A549 (cell line): ENCODE data around the gene OPCML. TPM values are rescaled to one million over a fixed set of nuclear protein-coding genes. Genes with fewer than 3 reads are reported as not detected.

Experiments
- ATAC-seq, 2 experiments: fragments of 200-7000 bp in 1 of 2; fragments of >200 bp in 1 of 2; cut with Nextera tagmentation in 1 of 2; cut with Tn5 transposase in 1 of 2; 3 replicates each; pipeline versions ENCODE4 v1.8.0 to v1.9.1; 2018 to 2020; ENCODE audit warnings: mild to moderate bottlenecking in 1 of 2, moderate library complexity in 1 of 2
- CTCF ChIA-PET: fragments of 300-600 bp; sonication (Branson Sonifier 250); formaldehyde crosslinking; extraction: SDS; loops from one replicate; lab custom pipeline; 2021; ENCODE audit warnings: antibody characterized with exemption, inconsistent platforms; lab: Yijun Ruan, JAX
- POLR2A ChIA-PET: fragments of 350-600 bp; formaldehyde crosslinking; extraction: SDS; loops from one replicate; lab custom pipeline; 2021; ENCODE audit warnings: antibody characterized with exemption, inconsistent platforms; lab: Yijun Ruan, JAX
- DNase-seq, 2 experiments: peaks; one replicate each; pipeline versions ENCODE4 v3.0.0 to v3.0.0-alpha.2; 2011 to 2016; ENCODE audit warnings: low read depth in 1 of 2, low spot score in 1 of 2
- FAIRE-seq: peaks from 2 replicates; lab custom pipeline; 2011; peaks lifted over from hg19 to GRCh38; lab: Jason Lieb, UNC
- H3K27ac ChIP-seq, 2 experiments: fragments of >200 bp; sonication (Bioruptor Twin); formaldehyde crosslinking; 3 replicates each; pipeline ENCODE4 v1.5.1; 2016 to 2017
- H3K4me1 ChIP-seq: fragments of >200 bp; sonication (Bioruptor Twin); formaldehyde crosslinking; 3 replicates; pipeline ENCODE4 v1.6.1; 2016
- H3K4me2 ChIP-seq: fragments of >200 bp; sonication (Bioruptor Twin); formaldehyde crosslinking; 3 replicates; pipeline ENCODE4 v1.6.1; 2016
- H3K4me3 ChIP-seq: fragments of >200 bp; sonication (Bioruptor Twin); formaldehyde crosslinking; 3 replicates; pipeline ENCODE4 v1.5.1; 2016
- H3K9me3 ChIP-seq: fragments of >200 bp; sonication (Bioruptor Twin); formaldehyde crosslinking; 3 replicates; pipeline ENCODE4 v1.6.1; 2016
- BHLHE40 ChIP-seq: IDR thresholded peaks from 2 replicates; pipeline ENCODE4 v1.6.1; 2012; ENCODE audit warnings: low read depth, low read length, inconsistent platforms
- CHD2 ChIP-seq: fragments of 150-350 bp; IDR thresholded peaks from 2 replicates; pipeline ENCODE4 v1.6.1; 2014; ENCODE audit warnings: low read length; ENCODE audit not compliant: partially characterized antibody
- E2F6 ChIP-seq: IDR thresholded peaks from 2 replicates; pipeline ENCODE4 v1.6.1; 2012; ENCODE audit warnings: low read depth, borderline replicate concordance
- EHMT2 ChIP-seq: fragments of 200-600 bp; sonication (generic); IDR thresholded peaks from 2 replicates; pipeline ENCODE4 v1.6.1; 2016; ENCODE audit warnings: antibody characterized with exemption, low read depth, mild to moderate bottlenecking, moderate library complexity
- EP300 ChIP-seq, 2 experiments: fragments of >200 bp; sonication (Bioruptor Twin); formaldehyde crosslinking; IDR thresholded peaks; 2 replicates in 1 of 2; 3 replicates in 1 of 2; pipeline ENCODE4 v1.6.1; 2016 to 2017
- ESRRA ChIP-seq: fragments of 150-350 bp; IDR thresholded peaks from 2 replicates; pipeline ENCODE4 v1.6.1; 2014; ENCODE audit warnings: mild to moderate bottlenecking, low read length, borderline replicate concordance
- FOSL2 ChIP-seq, 2 experiments: fragments of 450-650 bp in 1 of 2; fragments of >200 bp in 1 of 2; sonication (Bioruptor Twin) in 1 of 2; formaldehyde crosslinking; IDR thresholded peaks; 2 replicates each; pipeline versions ENCODE4 v1.5.0 to v1.6.1; 2016 to 2020; ENCODE audit warnings: mild to moderate bottlenecking in 1 of 2, moderate library complexity in 1 of 2
- GATA3 ChIP-seq: IDR thresholded peaks from 2 replicates; pipeline ENCODE4 v1.6.1; 2012; ENCODE audit warnings: borderline replicate concordance
- HEYL ChIP-seq: fragments of 250-450 bp; sonication (Bioruptor Pico); IDR thresholded peaks from 2 replicates; pipeline ENCODE4 v1.8.0; 2021; ENCODE audit warnings: mild to moderate bottlenecking, moderate library complexity
- HMGXB4 ChIP-seq: fragments of 250-450 bp; sonication (Bioruptor Pico); IDR thresholded peaks from 2 replicates; pipeline ENCODE4 v1.5.0; 2021; ENCODE audit warnings: mild to moderate bottlenecking, moderate library complexity, borderline replicate concordance
- HOXB13 ChIP-seq: fragments of 250-450 bp; sonication (Bioruptor Pico); IDR thresholded peaks from 2 replicates; pipeline ENCODE4 v1.5.0; 2020; ENCODE audit warnings: low read depth, mild to moderate bottlenecking, moderate library complexity
- KDM5A ChIP-seq: fragments of 200-600 bp; sonication (generic); IDR thresholded peaks from 2 replicates; pipeline ENCODE4 v1.6.1; 2016; ENCODE audit warnings: antibody characterized with exemption, mild to moderate bottlenecking
- MAX ChIP-seq: IDR thresholded peaks from 2 replicates; pipeline ENCODE4 v1.6.1; 2012
- MYC ChIP-seq: IDR thresholded peaks from 2 replicates; pipeline ENCODE4 v1.6.1; 2012; ENCODE audit warnings: mild to moderate bottlenecking, inconsistent platforms, low read length, improper control_type of control experiment, borderline replicate concordance
- NR3C1 ChIP-seq: fragments of >200 bp; sonication (Bioruptor Twin); formaldehyde crosslinking; IDR thresholded peaks from 3 replicates; pipeline ENCODE4 v1.6.1; 2017
- PBX3 ChIP-seq: IDR thresholded peaks from 2 replicates; pipeline ENCODE4 v1.6.1; 2012
- PHF8 ChIP-seq: fragments of 200-600 bp; sonication (generic); IDR thresholded peaks from 2 replicates; pipeline ENCODE4 v1.6.1; 2016; ENCODE audit warnings: low read depth, mild to moderate bottlenecking, antibody characterized with exemption, moderate library complexity, borderline replicate concordance
- POLR2A ChIP-seq: IDR thresholded peaks from 2 replicates; pipeline ENCODE4 v1.6.1; 2012; ENCODE audit warnings: mild to moderate bottlenecking, low read length
- RAD21 ChIP-seq, 2 experiments: fragments of >200 bp in 1 of 2; sonication (Bioruptor Twin) in 1 of 2; formaldehyde crosslinking in 1 of 2; IDR thresholded peaks in 1 of 2; conservative IDR thresholded peaks in 1 of 2; 2 replicates in 1 of 2; 3 replicates in 1 of 2; pipeline ENCODE4 v1.6.1; 2012 to 2018; ENCODE audit warnings: inconsistent platforms in 1 of 2
- RARB ChIP-seq: fragments of 250-450 bp; sonication (Bioruptor Pico); IDR thresholded peaks from 2 replicates; pipeline ENCODE4 v1.8.0; 2021; ENCODE audit warnings: mild to moderate bottlenecking, moderate library complexity
- RNF2 ChIP-seq: fragments of 200-600 bp; sonication (generic); IDR thresholded peaks from 2 replicates; pipeline ENCODE4 v1.6.1; 2016; ENCODE audit warnings: low read depth, mild to moderate bottlenecking, antibody characterized with exemption, moderate library complexity, borderline replicate concordance
- SREBF2 ChIP-seq: fragments of 450-650 bp; IDR thresholded peaks from 2 replicates; pipeline ENCODE4 v1.6.1; 2014; ENCODE audit warnings: mild to moderate bottlenecking, moderate library complexity
- TFCP2L1 ChIP-seq: fragments of 250-450 bp; sonication (Bioruptor Pico); IDR thresholded peaks from 2 replicates; pipeline ENCODE4 v1.5.0; 2021; ENCODE audit warnings: mild to moderate bottlenecking
- USF2 ChIP-seq: fragments of 450-650 bp; IDR thresholded peaks from 2 replicates; pipeline ENCODE4 v1.6.1; 2014; ENCODE audit warnings: antibody characterized with exemption
- ZC3H11A ChIP-seq: fragments of 450-650 bp; IDR thresholded peaks from 2 replicates; pipeline ENCODE4 v1.6.1; 2014; ENCODE audit warnings: antibody characterized with exemption, mild to moderate bottlenecking
- ZFP36 ChIP-seq: fragments of 450-650 bp; IDR thresholded peaks from 2 replicates; pipeline ENCODE4 v1.6.1; 2014; ENCODE audit warnings: borderline replicate concordance; ENCODE audit not compliant: partially characterized antibody
- ZNF302 ChIP-seq: fragments of 250-450 bp; sonication (Bioruptor Pico); IDR thresholded peaks from 2 replicates; pipeline ENCODE4 v1.9.0; 2021; ENCODE audit warnings: inconsistent platforms, mild to moderate bottlenecking, moderate library complexity
- ZSCAN20 ChIP-seq: fragments of 250-450 bp; sonication (Bioruptor Pico); IDR thresholded peaks from 2 replicates; pipeline ENCODE4 v1.8.0; 2022; ENCODE audit warnings: mild to moderate bottlenecking, moderate library complexity
- WGBS: methylation state at CpG from one replicate; pipeline ENCODE4 v1.1.6; 2017; ENCODE audit errors: missing lambda C conversion rate; 5-methylcytosine and 5-hydroxymethylcytosine counted together
- polyA plus RNA-seq, 4 experiments: library from polyadenylated mRNA; depleted of rRNA in 3 of 4; stranded (reverse); fragments of >200 nt; fragmentation: RNase III in 1 of 4; extraction: RNeasy Plus Mini Kit Qiagen cat#74134 plus additional on column Dnase treatment in 1 of 4; gene quantifications; 2 replicates in 3 of 4; 3 replicates in 1 of 4; pipeline ENCODE4 v1.2.3, GENCODE V29; 2011 to 2017

The OPCML gene
- polyA plus RNA-seq, 2 of the 4 experiments (the other 2 are of a cell fraction), result not detected

GRCh38 chr11:132999031-132999430 is 533.3 kb downstream of the OPCML start:
- ATAC-seq (no peak), FAIRE-seq (no peak)
- Histone ChIP-seq H3K4me1 (no peaks in the 10 kb centered on the region), H3K4me3 (no peak overlapping the region), H3K4me2 (no peak overlapping the region), H3K27ac (no peak overlapping the region)
- CTCF ChIA-PET, result no interaction called here
- POLR2A ChIA-PET, result no interaction called here
- 5% methylated on average over 4 of the region's 5 CpGs for WGBS
- no peak for TF ChIP-seq GATA3
- no peak for TF ChIP-seq POLR2A
- no peak for TF ChIP-seq HOXB13 (CRISPR knock-in tag)
- TF ChIP-seq CHD2, result no peak
- no peak for TF ChIP-seq EHMT2
- TF ChIP-seq RNF2, result no peak
- TF ChIP-seq ZFP36, result no peak
- TF ChIP-seq PBX3, result no peak
- TF ChIP-seq TFCP2L1 (CRISPR knock-in tag), result no peak
- no peak for TF ChIP-seq E2F6
- TF ChIP-seq USF2, result no peak
- no peak for TF ChIP-seq ZNF302 (CRISPR knock-in tag)
- TF ChIP-seq ZSCAN20 (CRISPR knock-in tag), result no peak
- TF ChIP-seq PHF8, result no peak
- TF ChIP-seq HMGXB4 (CRISPR knock-in tag), result no peak
- no peak for TF ChIP-seq ESRRA
- no peak for TF ChIP-seq BHLHE40
- TF ChIP-seq HEYL (CRISPR knock-in tag), result no peak
- TF ChIP-seq, all 56 proteins: peak for 0
- DNase-seq, result no peak
- H3K9me3 ChIP-seq, result no peaks in the 10 kb centered on the region

GRCh38 chr11:132997396-132997795 is 534.9 kb downstream of the OPCML start:
- Histone ChIP-seq H3K27ac (no peak overlapping the region), H3K4me2 (no peak overlapping the region), H3K9me3 (no peaks in the 10 kb centered on the region), H3K4me1 (no peaks in the 10 kb centered on the region), H3K4me3 (no peak overlapping the region)
- no peak for TF ChIP-seq RAD21 (conservative IDR thresholded peaks at IDR 0.05 in 1 of 2, IDR thresholded peaks at IDR 0.05 in 1 of 2)
- 0% methylated on average over 5 of the region's 5 CpGs for whole genome bisulfite sequencing
- ChIA-PET CTCF (interaction anchor here (0.5 kb wide), 1 partner anchor 28 kb away, joined by 3 read pairs; no protein-coding TSS in a partner anchor), POLR2A (no interaction called here)
- no peak for DNase-seq
- ATAC-seq, result no peak
- FAIRE-seq, result no peak

GRCh38 chr11:132994966-132995365 is 537.3 kb downstream of the OPCML start:
- Histone ChIP-seq H3K27ac (no peak overlapping the region), H3K4me3 (no peak overlapping the region), H3K4me2 (no peak overlapping the region), H3K4me1 (no peaks in the 10 kb centered on the region), H3K9me3 (no peaks in the 10 kb centered on the region)
- ChIA-PET POLR2A (no interaction called here), CTCF (no interaction called here)
- FAIRE-seq, result no peak
- 18% methylated on average over 6 of the region's 6 CpGs for WGBS
- DNase-seq, result no peak
- ATAC-seq, result no peak
- TF ChIP-seq ZSCAN20 (CRISPR knock-in tag) (no peak), NR3C1 (no peak), KDM5A (no peak), EP300 (IDR thresholded peaks at IDR 0.05) (no peak), SREBF2 (no peak), CHD2 (no peak), FOSL2 (IDR thresholded peaks at IDR 0.05) (no peak), FOSL2 (CRISPR knock-in tag; IDR thresholded peaks at IDR 0.05) (no peak), MAX (no peak), ZFP36 (no peak), MYC (no peak), RARB (CRISPR knock-in tag) (no peak), ZC3H11A (no peak)
